Measurements from ENCODE around the gene SPART.

DNA sequence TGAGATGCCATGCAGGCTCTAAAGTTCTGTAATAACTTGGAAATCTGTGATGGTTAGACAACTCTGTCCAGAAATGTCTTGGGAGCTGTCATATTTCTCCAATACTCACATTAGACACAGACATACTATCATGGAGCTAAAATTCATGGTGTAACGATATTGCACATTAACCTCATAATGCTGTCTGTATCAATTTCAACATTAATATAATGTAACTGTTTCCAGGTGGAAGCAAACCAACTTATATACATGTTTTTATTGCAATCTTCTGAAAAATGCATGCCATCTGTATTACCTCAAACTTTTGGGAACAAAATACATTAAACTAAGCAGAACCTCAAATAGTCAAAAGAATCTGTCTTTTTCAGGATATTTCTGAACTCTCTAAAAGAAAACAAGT is 14.7 kb upstream of the SPART start:
- TF ChIP-seq, protein P1, sequence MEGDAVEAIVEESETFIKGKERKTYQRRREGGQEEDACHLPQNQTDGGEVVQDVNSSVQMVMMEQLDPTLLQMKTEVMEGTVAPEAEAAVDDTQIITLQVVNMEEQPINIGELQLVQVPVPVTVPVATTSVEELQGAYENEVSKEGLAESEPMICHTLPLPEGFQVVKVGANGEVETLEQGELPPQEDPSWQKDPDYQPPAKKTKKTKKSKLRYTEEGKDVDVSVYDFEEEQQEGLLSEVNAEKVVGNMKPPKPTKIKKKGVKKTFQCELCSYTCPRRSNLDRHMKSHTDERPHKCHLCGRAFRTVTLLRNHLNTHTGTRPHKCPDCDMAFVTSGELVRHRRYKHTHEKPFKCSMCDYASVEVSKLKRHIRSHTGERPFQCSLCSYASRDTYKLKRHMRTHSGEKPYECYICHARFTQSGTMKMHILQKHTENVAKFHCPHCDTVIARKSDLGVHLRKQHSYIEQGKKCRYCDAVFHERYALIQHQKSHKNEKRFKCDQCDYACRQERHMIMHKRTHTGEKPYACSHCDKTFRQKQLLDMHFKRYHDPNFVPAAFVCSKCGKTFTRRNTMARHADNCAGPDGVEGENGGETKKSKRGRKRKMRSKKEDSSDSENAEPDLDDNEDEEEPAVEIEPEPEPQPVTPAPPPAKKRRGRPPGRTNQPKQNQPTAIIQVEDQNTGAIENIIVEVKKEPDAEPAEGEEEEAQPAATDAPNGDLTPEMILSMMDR (conservative IDR thresholded peaks at IDR 0.05 in 1 of 2, IDR thresholded peaks at IDR 0.05 in 1 of 2; ENCODE audit: low read depth in 1 of 2, low read length in 2 of 2): no peak
- no peak for TF ChIP-seq EZH2 (IDR thresholded peaks at IDR 0.05; ENCODE audit: low read length, missing control alignments)
